HEK293 (cell line): ENCODE results near the gene SRP14.

Experiments
- CTCF ChIA-PET: fragments of 350-600 bp; formaldehyde crosslinking; extraction: SDS; loops from one replicate; lab custom pipeline; 2021; ENCODE audit warnings: antibody characterized with exemption; lab: Yijun Ruan, JAX
- POLR2A ChIA-PET: fragments of 300-600 bp; formaldehyde crosslinking; extraction: SDS; loops from one replicate; lab custom pipeline; 2020; ENCODE audit warnings: antibody characterized with exemption, inconsistent platforms; lab: Yijun Ruan, JAX
- H3K27ac ChIP-seq: fragments of 200-500 bp; sonication (Bioruptor generic); 2 replicates; pipeline ENCODE4 v1.5.1; 2014; ENCODE audit warnings: low read depth, low read length, control low read depth, inconsistent platforms; ENCODE audit errors: extremely low read depth
- H3K36me3 ChIP-seq, 2 experiments: fragments of 200-500 bp in 1 of 2; sonication (Bioruptor generic) in 1 of 2; 1 replicate in 1 of 2; 2 replicates in 1 of 2; pipeline ENCODE4 v1.5.1; 2014 to 2017; ENCODE audit warnings: inconsistent platforms in 2 of 2, low read length in 2 of 2; ENCODE audit not compliant: control insufficient read depth in 2 of 2, insufficient read depth in 1 of 2
- H3K4me1 ChIP-seq: fragments of 200-500 bp; sonication (Bioruptor generic); 2 replicates; pipeline ENCODE4 v1.5.1; 2014; ENCODE audit warnings: mild to moderate bottlenecking, low read length, inconsistent platforms; ENCODE audit not compliant: control insufficient read depth, insufficient read depth
- H3K4me3 ChIP-seq: 2 replicates; pipeline ENCODE4 v1.5.1; 2011; ENCODE audit warnings: low read depth, mild to moderate bottlenecking, control low read depth, low read length, moderate library complexity
- H3K9me3 ChIP-seq: fragments of 200-500 bp; sonication (Bioruptor generic); 2 replicates; pipeline ENCODE4 v1.5.1; 2014; ENCODE audit warnings: low read depth, low read length, inconsistent platforms; ENCODE audit not compliant: control insufficient read depth, insufficient read depth
- EGR2 ChIP-seq: fragments of 450-650 bp; formaldehyde crosslinking; IDR thresholded peaks from 2 replicates; pipeline ENCODE4 v1.5.1; 2016; ENCODE audit warnings: low read depth, missing biosample characterization, missing genetic modification characterization
- GFI1B ChIP-seq: fragments of 450-650 bp; formaldehyde crosslinking; IDR thresholded peaks from 2 replicates; pipeline ENCODE4 v1.5.1; 2016; ENCODE audit warnings: missing biosample characterization, missing genetic modification characterization
- GLIS1 ChIP-seq: fragments of 450-650 bp; formaldehyde crosslinking; IDR thresholded peaks from 2 replicates; pipeline ENCODE4 v1.5.1; 2016; ENCODE audit warnings: missing biosample characterization, missing genetic modification characterization
- KLF8 ChIP-seq: fragments of 450-650 bp; formaldehyde crosslinking; IDR thresholded peaks from 2 replicates; pipeline ENCODE4 v1.5.1; 2016; ENCODE audit warnings: missing biosample characterization, missing genetic modification characterization
- SP3 ChIP-seq: fragments of 450-650 bp; formaldehyde crosslinking; IDR thresholded peaks from 2 replicates; pipeline ENCODE4 v1.5.1; 2016; ENCODE audit warnings: missing biosample characterization, missing genetic modification characterization
- WT1 ChIP-seq: fragments of 450-650 bp; formaldehyde crosslinking; IDR thresholded peaks from 2 replicates; pipeline ENCODE4 v1.5.1; 2016; ENCODE audit warnings: missing biosample characterization, missing genetic modification characterization
- YY1 ChIP-seq: fragments of 450-650 bp; formaldehyde crosslinking; IDR thresholded peaks from 2 replicates; pipeline ENCODE4 v1.5.1; 2018; ENCODE audit warnings: missing biosample characterization, missing genetic modification characterization
- ZEB2 ChIP-seq: fragments of 450-650 bp; formaldehyde crosslinking; IDR thresholded peaks from 2 replicates; pipeline ENCODE4 v1.5.1; 2016; ENCODE audit warnings: missing biosample characterization, missing genetic modification characterization
- ZFP69B ChIP-seq: fragments of 450-650 bp; formaldehyde crosslinking; IDR thresholded peaks from 2 replicates; pipeline ENCODE4 v1.5.1; 2016; ENCODE audit warnings: missing biosample characterization, missing genetic modification characterization
- ZNF18 ChIP-seq: fragments of 450-650 bp; formaldehyde crosslinking; IDR thresholded peaks from 2 replicates; pipeline ENCODE4 v1.5.1; 2016; ENCODE audit warnings: missing biosample characterization, missing genetic modification characterization
- ZNF211 ChIP-seq: fragments of 450-650 bp; formaldehyde crosslinking; IDR thresholded peaks from 2 replicates; pipeline ENCODE4 v1.5.1; 2016; ENCODE audit warnings: low read depth, missing biosample characterization, missing genetic modification characterization
- ZNF391 ChIP-seq: fragments of 450-650 bp; formaldehyde crosslinking; IDR thresholded peaks from 2 replicates; pipeline ENCODE4 v1.5.1; 2016; ENCODE audit warnings: low read depth, missing biosample characterization, missing genetic modification characterization, borderline replicate concordance
- ZNF521 ChIP-seq: fragments of 450-650 bp; formaldehyde crosslinking; IDR thresholded peaks from 2 replicates; pipeline ENCODE4 v1.5.1; 2017; ENCODE audit warnings: missing biosample characterization, mild to moderate bottlenecking, missing genetic modification characterization
- ZNF677 ChIP-seq: fragments of 450-650 bp; IDR thresholded peaks from 2 replicates; pipeline ENCODE4 v1.5.0; 2018; ENCODE audit warnings: missing biosample characterization, mild to moderate bottlenecking, missing genetic modification characterization, moderate library complexity
- ZNF701 ChIP-seq: fragments of 450-650 bp; formaldehyde crosslinking; IDR thresholded peaks from 2 replicates; pipeline ENCODE4 v1.5.1; 2016; ENCODE audit warnings: missing biosample characterization, missing genetic modification characterization
- ZNF777 ChIP-seq: fragments of 450-650 bp; formaldehyde crosslinking; IDR thresholded peaks from 2 replicates; pipeline ENCODE4 v1.5.1; 2017; ENCODE audit warnings: missing biosample characterization, missing genetic modification characterization, borderline replicate concordance
- ZNF830 ChIP-seq: fragments of 450-650 bp; IDR thresholded peaks from 2 replicates; pipeline ENCODE4 v1.5.0; 2018; ENCODE audit warnings: missing biosample characterization, missing genetic modification characterization, low read depth, mild to moderate bottlenecking, moderate library complexity
- ZSCAN16 ChIP-seq: fragments of 450-650 bp; formaldehyde crosslinking; IDR thresholded peaks from 2 replicates; pipeline ENCODE4 v1.5.1; 2016; ENCODE audit warnings: missing biosample characterization, missing genetic modification characterization
- ZSCAN23 ChIP-seq: fragments of 450-650 bp; formaldehyde crosslinking; IDR thresholded peaks from 2 replicates; pipeline ENCODE4 v1.5.1; 2016; ENCODE audit warnings: missing biosample characterization, missing genetic modification characterization
- TF ChIP-seq, protein P1 (sequence below): fragments of 450-650 bp; formaldehyde crosslinking; IDR thresholded peaks from 2 replicates; pipeline ENCODE4; 2016; ENCODE audit warnings: missing biosample characterization, missing genetic modification characterization
- TF ChIP-seq, protein P2 (sequence below): fragments of 450-650 bp; formaldehyde crosslinking; IDR thresholded peaks from 2 replicates; pipeline ENCODE4 v1.5.1; 2016; ENCODE audit warnings: missing biosample characterization, missing genetic modification characterization

The SRP14 gene

GRCh38 chr15:40010686-40011085 lies 28.3 kb downstream of the SRP14 start (continued):
- TF ChIP-seq, protein P1, sequence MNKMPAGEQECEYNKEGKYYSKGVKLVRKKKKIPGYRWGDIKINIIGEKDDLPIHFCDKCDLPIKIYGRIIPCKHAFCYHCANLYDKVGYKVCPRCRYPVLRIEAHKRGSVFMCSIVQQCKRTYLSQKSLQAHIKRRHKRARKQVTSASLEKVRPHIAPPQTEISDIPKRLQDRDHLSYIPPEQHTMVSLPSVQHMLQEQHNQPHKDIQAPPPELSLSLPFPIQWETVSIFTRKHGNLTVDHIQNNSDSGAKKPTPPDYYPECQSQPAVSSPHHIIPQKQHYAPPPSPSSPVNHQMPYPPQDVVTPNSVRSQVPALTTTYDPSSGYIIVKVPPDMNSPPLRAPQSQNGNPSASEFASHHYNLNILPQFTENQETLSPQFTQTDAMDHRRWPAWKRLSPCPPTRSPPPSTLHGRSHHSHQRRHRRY (tag by site-specific recombination), result no peak
- TF ChIP-seq, all 188 proteins: peak for 0

- TF ChIP-seq WT1 (tag by site-specific recombination), result no peak
- no peak for TF ChIP-seq ZNF777 (tag by site-specific recombination)
- TF ChIP-seq YY1 (tag by site-specific recombination), result no peak
- TF ChIP-seq SP3 (tag by site-specific recombination), result no peak
- no peak for TF ChIP-seq ZSCAN16 (tag by site-specific recombination)
- no peak for TF ChIP-seq ZNF521 (tag by site-specific recombination)
- TF ChIP-seq ZNF211 (tag by site-specific recombination), result no peak
- TF ChIP-seq, protein P2, sequence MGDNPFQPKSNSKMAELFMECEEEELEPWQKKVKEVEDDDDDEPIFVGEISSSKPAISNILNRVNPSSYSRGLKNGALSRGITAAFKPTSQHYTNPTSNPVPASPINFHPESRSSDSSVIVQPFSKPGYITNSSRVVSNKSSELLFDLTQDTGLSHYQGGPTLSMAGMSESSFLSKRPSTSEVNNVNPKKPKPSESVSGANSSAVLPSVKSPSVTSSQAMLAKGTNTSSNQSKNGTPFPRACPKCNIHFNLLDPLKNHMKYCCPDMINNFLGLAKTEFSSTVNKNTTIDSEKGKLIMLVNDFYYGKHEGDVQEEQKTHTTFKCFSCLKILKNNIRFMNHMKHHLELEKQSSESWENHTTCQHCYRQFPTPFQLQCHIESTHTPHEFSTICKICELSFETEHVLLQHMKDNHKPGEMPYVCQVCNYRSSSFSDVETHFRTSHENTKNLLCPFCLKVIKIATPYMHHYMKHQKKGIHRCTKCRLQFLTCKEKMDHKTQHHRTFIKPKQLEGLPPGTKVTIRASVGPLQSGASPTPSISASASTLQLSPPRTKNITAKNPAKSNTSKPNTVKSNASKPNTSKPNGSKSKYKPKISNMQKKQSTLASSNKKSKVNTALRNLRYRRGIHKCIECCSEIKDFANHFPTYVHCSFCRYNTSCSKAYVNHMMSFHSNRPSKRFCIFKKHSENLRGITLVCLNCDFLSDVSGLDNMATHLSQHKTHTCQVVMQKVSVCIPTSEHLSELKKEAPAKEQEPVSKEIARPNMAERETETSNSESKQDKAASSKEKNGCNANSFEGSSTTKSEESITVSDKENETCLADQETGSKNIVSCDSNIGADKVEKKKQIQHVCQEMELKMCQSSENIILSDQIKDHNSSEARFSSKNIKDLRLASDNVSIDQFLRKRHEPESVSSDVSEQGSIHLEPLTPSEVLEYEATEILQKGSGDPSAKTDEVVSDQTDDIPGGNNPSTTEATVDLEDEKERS, result no peak
- no peak for TF ChIP-seq ZNF830 (tag by site-specific recombination)
- no peak for TF ChIP-seq ZSCAN23 (tag by site-specific recombination)
- no peak for TF ChIP-seq ZEB2 (tag by site-specific recombination)
- no peak for TF ChIP-seq ZNF701 (tag by site-specific recombination)
- no peak for TF ChIP-seq GLIS1 (tag by site-specific recombination)
- no peak for TF ChIP-seq ZNF18
- TF ChIP-seq GFI1B (tag by site-specific recombination), result no peak
- TF ChIP-seq ZFP69B, result no peak
- TF ChIP-seq EGR2 (tag by site-specific recombination), result no peak
- TF ChIP-seq KLF8 (tag by site-specific recombination), result no peak
- TF ChIP-seq ZNF677 (tag by site-specific recombination), result no peak
- TF ChIP-seq ZNF391 (tag by site-specific recombination), result no peak
- TF ChIP-seq, all 188 proteins: peak for 0
- Histone ChIP-seq H3K27ac (no peak overlapping the region), H3K36me3 (peaks cover 26 to 88% of the 10 kb centered on the region in 2 experiments; a peak in 2 of 3 replicates), H3K9me3 (no peaks in the 10 kb centered on the region), H3K4me1 (no peaks in the 10 kb centered on the region), H3K4me3 (no peak overlapping the region)
- CTCF ChIA-PET, result interaction anchor here (1.2 kb wide), 2 partner anchors 20 to 266 kb away, joined by 3 read pairs; no protein-coding TSS in a partner anchor
- POLR2A ChIA-PET, result no interaction called here
Measured at GRCh38 chr15:40008061-40008765, 30.8 kb downstream of the SRP14 start.
